Activated T-helper 2 cell treated with anti-CD3 and anti-CD28 coated beads, Interferon-gamma antibody, Interleukin-2, Interleukin-4, amounts not matched to agents 10 μg/mL and 5 μg/mL and 100 μg/mL, durations not matched to agents 14 hours and 24 hours and 36 hours (primary cell): ENCODE measurements around the gene GJC2. TPM values are rescaled to one million over a fixed set of nuclear protein-coding genes. Genes with fewer than 3 reads are reported as not detected.

Experiments used
- DNase-seq: peaks from one replicate; pipeline ENCODE4 v3.0.0; 2021; ENCODE audit warnings: low spot score
- H3K27ac Mint-ChIP-seq: one replicate; pipeline ENCODE4 v1.8.0; 2021; ENCODE audit warnings: mixed read lengths
- H3K27me3 Mint-ChIP-seq: one replicate; pipeline ENCODE4 v1.8.0; 2021; ENCODE audit warnings: low read depth, mixed read lengths
- H3K36me3 Mint-ChIP-seq: one replicate; pipeline ENCODE4 v1.8.0; 2021; ENCODE audit warnings: low read depth, mixed read lengths
- H3K4me1 Mint-ChIP-seq: one replicate; pipeline ENCODE4 v1.8.0; 2021; ENCODE audit warnings: low read depth, mixed read lengths
- H3K4me3 Mint-ChIP-seq: one replicate; pipeline ENCODE4 v1.8.0; 2021; ENCODE audit warnings: low read depth, mild to moderate bottlenecking, moderate library complexity, mixed read lengths
- H3K9me3 Mint-ChIP-seq: one replicate; pipeline ENCODE4 v1.8.0; 2021; ENCODE audit warnings: mixed read lengths
- intact Hi-C: fragments of 100-400 bp; cut with micrococcal nuclease; formaldehyde crosslinking; loops from one replicate; pipeline ENCODE4 v1.15.1; 2023
- total RNA-seq: library from RNA; stranded (reverse); gene quantifications from 2 replicates; pipeline ENCODE4 v1.2.3, GENCODE V29; 2022

The GJC2 gene
- total RNA-seq, 1 donor from 2014 or later = 0.52 TPM

DNA sequence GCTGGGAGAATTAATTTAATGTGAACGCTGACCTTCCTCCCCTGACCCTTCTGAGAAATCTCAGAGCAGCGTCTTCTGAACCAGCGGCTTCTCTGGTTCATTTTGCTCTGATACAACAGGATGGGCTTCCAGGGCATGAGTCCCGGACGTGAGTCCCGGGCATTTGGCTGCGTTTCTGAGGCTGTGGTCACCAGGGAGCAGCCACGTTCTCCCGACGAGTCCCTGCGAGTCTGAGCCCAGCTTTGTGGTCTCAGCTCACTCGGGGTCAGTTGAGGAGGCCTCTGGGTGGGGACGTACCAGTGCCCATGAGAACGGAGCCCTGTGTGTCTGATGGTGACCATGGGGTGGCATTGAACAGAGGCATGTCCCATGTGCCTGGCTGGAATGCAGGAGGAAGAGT, 40.5 kb downstream of the GJC2 start:
- intact Hi-C loops = no loop called here
- Mint-ChIP-seq H3K27me3 (no peaks in the 10 kb centered on the region), H3K9me3 (peaks cover 6% of the 10 kb centered on the region), H3K36me3 (no peaks in the 10 kb centered on the region), H3K4me3 (no peak overlapping the region), H3K27ac (no peak overlapping the region), H3K4me1 (peaks cover 4% of the 10 kb centered on the region)
- DNase-seq = no peak

DNA sequence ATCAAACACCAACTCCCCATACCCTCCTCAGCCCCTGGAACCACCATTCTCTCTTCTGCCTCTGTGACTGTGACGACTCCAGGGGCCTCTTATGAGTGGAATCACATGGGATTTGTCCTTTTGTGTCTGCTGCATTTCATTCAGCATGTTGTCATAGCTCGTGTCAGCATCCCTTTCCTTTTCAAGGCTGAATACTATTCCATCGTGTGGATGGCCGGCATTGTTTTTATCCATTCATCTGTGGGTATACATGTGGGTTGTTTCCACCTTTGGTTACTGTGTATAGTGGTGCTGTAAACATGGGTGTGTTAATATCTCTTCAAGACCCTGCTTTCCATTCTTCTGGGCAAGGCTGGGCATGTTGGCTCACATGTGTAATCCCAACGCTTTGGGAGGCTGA, 41.0 kb downstream of the GJC2 start:
- Mint-ChIP-seq H3K36me3 (no peaks in the 10 kb centered on the region), H3K9me3 (peaks cover 6% of the 10 kb centered on the region), H3K4me3 (no peak overlapping the region), H3K4me1 (peaks cover 1% of the 10 kb centered on the region), H3K27ac (no peak overlapping the region), H3K27me3 (no peaks in the 10 kb centered on the region)
- DNase-seq = no peak
- intact Hi-C loops = no loop called here

DNA sequence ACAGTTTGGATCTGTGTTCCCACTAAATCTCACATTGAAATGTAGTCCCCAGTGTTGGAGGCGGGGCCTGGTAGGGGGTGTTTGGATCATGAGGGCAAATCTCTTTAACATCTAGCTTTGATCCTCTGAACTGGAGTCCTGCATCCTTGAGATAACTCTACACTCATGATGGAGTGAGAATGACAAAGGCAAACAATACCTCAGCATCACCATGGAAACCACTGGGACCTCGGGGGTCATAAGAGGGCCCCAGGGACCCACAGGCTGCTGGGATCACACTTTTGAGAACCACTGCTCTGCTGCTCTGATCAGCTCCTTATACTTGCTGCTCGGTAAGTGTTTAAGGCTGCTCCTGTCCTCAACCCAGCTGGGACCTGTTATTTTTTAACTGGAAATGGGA, 44.7 kb downstream of the GJC2 start:
- Mint-ChIP-seq H3K27me3 (no peaks in the 10 kb centered on the region), H3K27ac (no peak overlapping the region), H3K36me3 (peaks cover 6% of the 10 kb centered on the region), H3K4me3 (no peak overlapping the region), H3K4me1 (no peaks in the 10 kb centered on the region), H3K9me3 (peaks cover 14% of the 10 kb centered on the region)
- intact Hi-C loops = no loop called here
- no peak for DNase-seq

DNA sequence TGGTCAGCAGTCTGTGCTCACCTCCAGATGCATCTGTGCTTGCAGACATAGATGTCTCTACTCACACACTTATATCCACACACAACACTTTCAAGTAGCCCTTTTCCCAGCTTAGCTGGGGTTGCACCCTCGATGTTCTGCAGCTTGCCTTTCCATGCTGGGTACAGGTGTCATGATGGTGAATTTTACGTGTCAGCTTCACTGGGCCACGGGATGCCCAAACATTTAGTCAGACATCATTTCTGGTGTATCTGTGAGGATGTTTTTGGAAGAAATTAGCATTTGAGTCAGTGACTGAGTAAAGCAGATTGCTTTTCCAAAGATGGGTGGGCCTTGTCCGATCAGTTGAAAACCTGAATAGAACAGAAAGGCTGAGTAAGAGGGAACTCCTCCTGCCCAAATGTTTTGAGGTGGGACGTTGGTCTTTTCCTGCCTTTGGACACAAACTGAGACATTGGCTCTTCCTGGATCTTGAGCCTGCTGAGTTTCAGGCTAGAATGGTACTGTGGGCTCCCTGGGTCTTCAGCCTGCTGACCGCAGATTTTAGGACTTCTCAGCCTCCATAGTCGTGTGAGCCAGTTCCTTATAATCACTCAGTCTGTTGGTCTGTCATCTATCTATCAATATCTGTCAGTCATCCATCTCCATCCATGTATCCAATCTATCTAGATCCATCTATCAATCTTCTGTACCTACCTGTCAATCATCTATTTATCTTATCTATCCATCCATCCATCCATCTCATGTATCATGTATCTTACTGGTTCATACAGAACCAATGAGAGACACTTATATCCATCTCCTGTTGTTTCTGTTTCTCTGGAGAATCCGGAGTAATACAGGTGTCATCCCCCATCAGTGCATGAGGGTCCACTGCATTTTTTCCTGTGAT, 45.4 kb downstream of the GJC2 start:
- H3K27me3 Mint-ChIP-seq = no peaks in the 10 kb centered on the region
- intact Hi-C loops = no loop called here

DNA sequence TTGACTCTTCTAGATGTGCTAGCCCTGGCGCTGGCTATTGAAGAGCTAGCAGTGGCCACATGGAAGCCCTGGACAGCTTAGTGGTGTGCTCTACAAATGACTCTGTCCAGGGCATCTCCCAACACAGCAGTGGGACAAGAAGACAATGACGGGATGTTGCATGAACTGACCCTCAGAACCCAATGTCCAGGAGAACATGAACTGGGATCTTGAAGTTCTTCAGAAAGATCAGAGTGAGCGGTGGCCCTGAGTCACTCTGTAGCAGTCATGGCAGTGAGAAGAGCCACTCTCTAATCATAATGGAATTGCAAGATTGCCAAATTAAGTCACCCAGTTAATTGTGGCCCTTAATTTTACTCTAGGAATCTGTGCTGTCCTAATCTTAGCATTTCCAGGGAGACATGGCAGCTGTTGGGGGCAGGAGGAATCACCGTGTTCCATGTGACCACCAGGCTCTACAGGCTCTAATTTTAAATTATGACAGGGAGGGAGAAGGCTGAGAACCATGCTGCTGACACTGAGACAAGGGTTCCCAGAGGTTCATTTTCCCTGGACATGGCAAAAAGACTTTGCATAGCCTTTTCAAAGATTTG, 47.9 kb downstream of the GJC2 start:
- H3K36me3 Mint-ChIP-seq = peaks cover 8% of the 10 kb centered on the region
- no peak overlapping the region for H3K27ac Mint-ChIP-seq
- DNase-seq = no peak
- no peak overlapping the region for H3K4me3 Mint-ChIP-seq
- H3K27me3 Mint-ChIP-seq = no peaks in the 10 kb centered on the region
- H3K4me1 Mint-ChIP-seq = no peaks in the 10 kb centered on the region
- intact Hi-C loops = no loop called here
- peaks cover 20% of the 10 kb centered on the region for H3K9me3 Mint-ChIP-seq

More for the DNA sequence above, 45.4 kb downstream of the GJC2 start:
- Mint-ChIP-seq H3K9me3 (peaks cover 17% of the 10 kb centered on the region), H3K36me3 (peaks cover 8% of the 10 kb centered on the region), H3K4me3 (no peak overlapping the region), H3K4me1 (no peaks in the 10 kb centered on the region), H3K27ac (no peak overlapping the region)
- no peak for DNase-seq

DNA sequence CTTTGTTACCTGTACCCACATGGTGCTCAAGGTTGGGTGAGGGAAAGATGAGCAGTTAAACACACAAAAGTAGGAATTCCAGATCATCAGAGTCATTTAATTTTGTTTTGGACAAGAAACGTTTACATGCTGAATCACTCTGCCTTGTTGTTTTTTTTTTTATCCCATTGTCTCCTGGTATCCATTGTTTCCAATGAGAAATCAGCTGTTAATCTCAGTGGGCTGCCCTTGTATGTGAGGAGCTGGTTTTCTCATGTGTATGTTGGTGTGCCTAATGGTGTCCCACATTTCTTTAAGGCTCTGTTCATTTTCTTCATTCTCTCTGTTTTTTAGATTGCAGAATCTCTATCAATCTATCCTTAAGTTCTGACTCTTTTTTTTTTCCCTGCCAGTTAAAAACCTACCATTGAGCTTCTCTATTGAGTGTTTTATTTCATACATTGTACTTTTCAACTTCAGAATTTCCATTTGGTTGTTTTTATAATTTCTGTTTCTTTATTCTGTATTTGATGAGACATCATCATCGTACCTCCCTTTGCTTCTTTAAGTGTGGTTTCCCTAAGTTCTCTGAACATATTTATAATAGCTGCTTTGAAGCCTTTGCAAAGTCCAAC, 49.4 kb downstream of the GJC2 start:
- Mint-ChIP-seq H3K4me3 (no peak overlapping the region), H3K27ac (no peak overlapping the region), H3K9me3 (peaks cover 20% of the 10 kb centered on the region), H3K36me3 (peaks cover 8% of the 10 kb centered on the region), H3K27me3 (no peaks in the 10 kb centered on the region), H3K4me1 (no peaks in the 10 kb centered on the region)
- intact Hi-C loops = no loop called here
- DNase-seq = no peak

DNA sequence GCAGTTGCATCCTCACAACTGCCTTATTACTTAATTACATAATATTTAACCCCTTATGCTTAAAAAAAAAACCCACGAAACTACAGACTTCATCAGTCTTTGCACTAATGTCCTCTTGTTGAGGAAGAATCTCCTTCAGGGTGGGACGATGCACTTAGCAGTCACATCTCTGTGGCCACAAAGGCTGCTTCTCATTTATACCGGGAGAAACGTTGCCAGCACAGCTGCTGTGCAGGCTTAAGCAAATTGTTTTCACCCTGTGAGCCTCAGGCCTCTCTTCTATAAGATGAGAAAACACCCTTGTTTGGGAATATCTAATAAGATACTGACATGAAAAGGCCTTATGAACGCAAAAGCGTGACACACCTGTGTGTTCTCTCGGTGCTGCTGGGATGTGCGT, 55.2 kb downstream of the GJC2 start:
- H3K9me3 Mint-ChIP-seq = peaks cover 3% of the 10 kb centered on the region
- intact Hi-C loops = no loop called here
- DNase-seq = no peak
- no peak overlapping the region for H3K27ac Mint-ChIP-seq
- no peaks in the 10 kb centered on the region for H3K4me1 Mint-ChIP-seq
- peaks cover 4% of the 10 kb centered on the region for H3K27me3 Mint-ChIP-seq
- no peaks in the 10 kb centered on the region for H3K36me3 Mint-ChIP-seq
- H3K4me3 Mint-ChIP-seq = no peak overlapping the region

DNA sequence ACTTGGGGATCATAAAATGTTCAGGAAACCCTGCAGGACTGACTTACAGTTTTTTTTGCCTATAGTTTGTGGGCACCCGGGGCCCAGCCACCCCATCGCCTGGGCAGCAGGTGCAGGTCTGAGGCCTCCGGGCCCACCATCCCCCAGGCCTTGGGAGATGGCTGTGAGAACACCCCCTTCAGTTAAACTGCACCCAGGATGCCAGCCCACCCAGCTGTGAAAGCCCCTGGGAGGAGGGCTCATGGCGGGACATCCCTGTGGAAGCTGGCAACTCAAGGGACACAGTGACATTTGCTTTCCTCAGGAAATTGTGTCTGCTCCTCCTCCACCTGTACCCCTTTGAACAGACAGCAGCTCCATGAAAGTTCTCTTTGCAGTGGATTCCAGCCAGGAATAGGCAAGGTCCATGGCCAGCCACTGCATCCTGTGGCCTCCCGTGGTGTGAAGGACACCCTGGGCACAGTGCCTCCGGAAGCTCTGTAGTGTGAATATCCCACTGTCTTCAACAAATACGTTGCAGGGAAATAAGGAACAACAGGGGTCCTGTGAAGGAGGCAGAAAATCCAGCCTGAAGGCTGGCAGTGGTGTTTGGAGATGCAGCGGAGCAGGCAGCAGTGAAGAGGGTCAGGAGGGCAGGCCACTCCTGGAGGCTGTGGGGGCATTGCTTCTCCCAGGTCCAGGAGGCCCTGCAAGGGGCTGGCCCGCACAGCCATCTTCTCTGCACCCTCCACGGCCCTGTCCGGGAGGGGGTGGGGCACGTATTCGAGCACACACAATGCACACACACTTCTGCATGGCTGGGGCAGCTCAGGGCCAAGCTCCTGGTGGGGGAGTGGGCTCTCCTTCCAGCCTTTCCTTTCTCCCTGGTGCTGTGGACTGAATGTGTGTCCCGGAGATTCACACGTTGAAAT, 56.1 kb downstream of the GJC2 start:
- intact Hi-C loops = no loop called here

DNA sequence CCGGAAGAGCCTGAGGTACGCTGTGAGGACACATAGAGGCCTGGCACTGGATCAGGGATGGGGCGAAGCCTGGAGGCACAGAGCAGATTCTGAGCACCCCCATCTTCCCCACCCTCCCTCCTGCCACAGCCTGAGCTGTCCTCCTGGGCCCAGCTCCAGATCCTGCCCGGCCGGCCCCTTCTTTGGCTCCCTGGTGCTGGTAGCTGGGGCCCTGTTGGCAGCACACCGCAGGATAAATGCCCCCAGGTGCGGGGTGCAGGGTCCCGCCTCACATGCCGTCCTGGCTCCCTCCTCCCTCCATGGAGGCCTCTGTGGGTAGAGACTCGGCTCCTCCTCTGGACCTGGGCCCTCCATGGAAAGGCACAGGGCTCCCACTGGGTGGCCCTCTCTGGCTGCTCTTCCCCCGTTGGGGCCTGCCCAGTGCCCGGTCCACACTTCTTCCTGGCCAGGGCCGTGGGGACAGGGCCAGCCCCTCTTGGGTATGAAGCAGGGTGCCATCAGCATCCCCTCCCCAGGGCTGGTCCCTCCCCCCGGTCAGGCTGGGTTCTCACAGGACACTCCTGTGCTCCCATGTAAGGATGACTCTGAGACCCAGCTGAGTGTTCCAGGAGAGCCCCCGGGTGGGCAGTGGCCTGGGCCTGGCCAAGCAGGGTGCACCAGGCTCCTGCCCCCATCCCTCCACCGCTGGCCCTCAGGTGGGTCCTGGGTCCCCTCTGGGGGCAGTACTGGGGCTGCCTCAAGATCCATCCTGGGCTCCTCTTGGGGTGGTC, 57.0 kb downstream of the GJC2 start:
- Mint-ChIP-seq H3K4me1 (no peaks in the 10 kb centered on the region), H3K36me3 (no peaks in the 10 kb centered on the region)
- no peak for DNase-seq

More for the DNA sequence above, 56.1 kb downstream of the GJC2 start:
- Mint-ChIP-seq H3K27ac (no peak overlapping the region), H3K36me3 (no peaks in the 10 kb centered on the region), H3K4me3 (no peak overlapping the region), H3K9me3 (peaks cover 3% of the 10 kb centered on the region), H3K4me1 (no peaks in the 10 kb centered on the region), H3K27me3 (peaks cover 4% of the 10 kb centered on the region)
- DNase-seq = no peak

DNA sequence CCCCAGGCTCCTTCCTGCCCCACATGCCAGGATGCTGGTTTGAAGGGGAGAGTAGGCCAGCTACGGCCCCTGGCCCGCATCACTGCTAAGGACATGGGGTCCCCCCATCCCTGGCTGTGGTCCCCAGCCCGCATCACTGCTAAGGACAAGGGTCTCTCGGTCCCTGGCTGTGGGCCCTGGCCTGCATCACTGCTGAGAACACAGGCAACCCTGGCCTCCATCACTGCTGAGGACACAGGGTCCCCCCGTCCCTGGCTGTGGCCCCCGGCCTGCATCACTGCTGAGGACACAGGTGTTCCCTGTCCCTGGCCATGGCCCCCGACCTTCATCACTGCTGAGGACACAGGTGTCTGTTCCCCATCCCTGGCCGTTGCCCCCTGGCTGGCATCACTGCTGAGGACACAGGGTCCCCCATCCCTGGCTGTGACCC, 57.7 kb downstream of the GJC2 start:
- no peak for DNase-seq
- peaks cover 4% of the 10 kb centered on the region for H3K27me3 Mint-ChIP-seq
- H3K9me3 Mint-ChIP-seq = no peaks in the 10 kb centered on the region
- no peaks in the 10 kb centered on the region for H3K36me3 Mint-ChIP-seq
- intact Hi-C loops = no loop called here
- no peaks in the 10 kb centered on the region for H3K4me1 Mint-ChIP-seq
- H3K4me3 Mint-ChIP-seq = no peak overlapping the region
- H3K27ac Mint-ChIP-seq = no peak overlapping the region

More for the DNA sequence above, 57.0 kb downstream of the GJC2 start:
- intact Hi-C loops = no loop called here
- peaks cover 4% of the 10 kb centered on the region for H3K27me3 Mint-ChIP-seq
- no peak overlapping the region for H3K27ac Mint-ChIP-seq
- no peaks in the 10 kb centered on the region for H3K9me3 Mint-ChIP-seq
- no peak overlapping the region for H3K4me3 Mint-ChIP-seq

DNA sequence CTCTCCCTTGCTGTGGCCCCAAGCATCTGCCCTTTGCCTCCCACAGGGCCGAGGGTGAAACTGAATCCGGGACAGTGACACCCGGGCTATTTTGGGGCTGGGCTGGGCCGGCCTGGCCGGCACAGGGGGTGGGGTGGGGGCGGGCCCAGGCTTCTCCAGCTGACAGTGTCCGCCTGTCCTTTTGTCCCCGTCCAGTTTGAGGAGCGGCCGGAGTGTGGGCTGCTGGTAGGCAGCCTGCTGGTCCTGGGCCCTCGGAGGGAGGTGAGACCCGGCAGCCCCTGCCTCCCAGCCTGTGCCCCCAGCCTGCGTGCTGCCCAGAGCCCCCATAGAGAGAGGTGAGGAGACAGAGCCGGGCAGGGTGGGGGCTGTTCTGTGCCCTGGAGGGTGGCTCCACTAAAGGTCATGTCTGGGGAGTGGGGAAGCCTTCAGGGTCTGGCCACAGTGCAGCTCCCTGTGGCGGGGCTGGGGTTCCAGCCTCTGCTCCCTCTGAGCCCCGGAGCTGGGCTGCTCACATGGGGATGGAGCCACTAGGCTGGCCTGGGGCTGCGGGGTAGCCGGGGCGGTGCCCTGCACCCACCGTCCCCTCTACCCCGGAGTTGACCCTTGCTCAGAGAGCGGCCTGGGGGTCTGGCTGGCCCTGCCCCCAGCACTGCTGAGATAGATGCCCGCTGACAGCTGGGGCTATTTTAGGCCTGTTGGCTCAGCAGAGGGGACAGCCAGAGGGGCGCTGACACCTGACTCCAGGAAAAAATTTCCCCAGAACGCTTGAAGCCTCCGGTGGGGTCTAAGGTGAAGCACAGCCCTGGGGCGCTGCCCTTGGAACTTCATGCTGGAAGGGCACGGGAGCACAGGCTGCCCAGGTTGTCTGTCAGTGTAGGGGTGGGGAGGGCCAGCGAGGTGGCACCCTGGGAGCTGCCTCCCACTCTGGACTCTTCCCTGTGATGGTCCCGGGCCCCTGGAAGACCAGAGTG, 58.4 kb downstream of the GJC2 start, which contains the start of gene OBSCN:
Gene OBSCN, plus strand, starts transcription at position 194 of the 971 bp plus-strand sequence. CDS start 3,740 bp downstream, outside the sequence.
- intact Hi-C loops = no loop called here
- no peak for DNase-seq
- Mint-ChIP-seq H3K9me3 (no peaks in the 10 kb centered on the region), H3K27me3 (peaks cover 4% of the 10 kb centered on the region), H3K27ac (no peak within 1 kb of the TSS), H3K36me3 (no peaks in the 10 kb centered on the region), H3K4me3 (no peak within 1 kb of the TSS), H3K4me1 (no peaks in the 10 kb centered on the region)
